Fibroblast of gingiva (primary cell): ENCODE results near the gene ABL1.

Experiments
- DNase-seq: peaks from one replicate; pipeline ENCODE4 v3.0.0-alpha.2; 2011; ENCODE audit warnings: low read depth

ABL1 gene

DNA sequence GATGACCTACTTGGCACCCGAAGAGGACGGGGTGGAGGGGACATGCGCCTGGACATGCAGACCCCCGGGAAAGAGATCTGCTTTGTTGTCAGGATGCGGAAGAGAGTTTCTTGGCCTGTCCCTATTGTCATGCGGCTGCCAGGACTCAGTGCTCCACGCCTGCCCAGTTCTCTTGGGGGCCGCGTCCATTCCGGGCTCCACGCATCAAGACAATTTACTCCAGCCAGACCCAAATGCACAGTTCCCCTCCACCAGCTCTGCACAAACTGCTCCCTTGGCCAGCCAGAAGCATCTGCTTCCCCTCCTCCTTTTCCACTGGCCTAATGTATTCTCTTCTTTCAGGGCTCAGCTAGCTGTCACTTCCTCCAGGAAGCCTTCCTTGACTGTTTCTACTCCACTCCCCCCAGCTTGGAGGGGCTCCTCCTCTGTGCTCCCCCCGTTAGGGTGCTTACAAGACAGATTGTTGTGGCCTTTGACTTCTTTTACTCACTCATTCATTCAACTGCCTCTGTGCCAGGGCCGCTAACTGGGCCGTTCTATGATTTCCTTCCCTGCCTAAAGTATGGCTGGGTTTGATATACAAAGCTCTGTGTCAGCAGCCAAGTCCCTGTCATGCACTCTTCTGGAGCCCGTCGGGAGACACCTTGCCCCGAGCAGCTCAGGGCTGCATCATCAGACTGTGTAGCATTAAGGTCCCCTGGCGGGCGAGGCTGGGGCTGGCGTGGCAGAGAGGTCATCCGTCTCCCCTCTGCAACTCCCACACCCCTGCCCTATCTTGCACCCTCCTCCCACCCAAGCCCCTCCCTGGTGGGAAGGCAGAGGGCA lies 97.4 kb downstream of the ABL1 start:
- no peak for DNase-seq

DNA sequence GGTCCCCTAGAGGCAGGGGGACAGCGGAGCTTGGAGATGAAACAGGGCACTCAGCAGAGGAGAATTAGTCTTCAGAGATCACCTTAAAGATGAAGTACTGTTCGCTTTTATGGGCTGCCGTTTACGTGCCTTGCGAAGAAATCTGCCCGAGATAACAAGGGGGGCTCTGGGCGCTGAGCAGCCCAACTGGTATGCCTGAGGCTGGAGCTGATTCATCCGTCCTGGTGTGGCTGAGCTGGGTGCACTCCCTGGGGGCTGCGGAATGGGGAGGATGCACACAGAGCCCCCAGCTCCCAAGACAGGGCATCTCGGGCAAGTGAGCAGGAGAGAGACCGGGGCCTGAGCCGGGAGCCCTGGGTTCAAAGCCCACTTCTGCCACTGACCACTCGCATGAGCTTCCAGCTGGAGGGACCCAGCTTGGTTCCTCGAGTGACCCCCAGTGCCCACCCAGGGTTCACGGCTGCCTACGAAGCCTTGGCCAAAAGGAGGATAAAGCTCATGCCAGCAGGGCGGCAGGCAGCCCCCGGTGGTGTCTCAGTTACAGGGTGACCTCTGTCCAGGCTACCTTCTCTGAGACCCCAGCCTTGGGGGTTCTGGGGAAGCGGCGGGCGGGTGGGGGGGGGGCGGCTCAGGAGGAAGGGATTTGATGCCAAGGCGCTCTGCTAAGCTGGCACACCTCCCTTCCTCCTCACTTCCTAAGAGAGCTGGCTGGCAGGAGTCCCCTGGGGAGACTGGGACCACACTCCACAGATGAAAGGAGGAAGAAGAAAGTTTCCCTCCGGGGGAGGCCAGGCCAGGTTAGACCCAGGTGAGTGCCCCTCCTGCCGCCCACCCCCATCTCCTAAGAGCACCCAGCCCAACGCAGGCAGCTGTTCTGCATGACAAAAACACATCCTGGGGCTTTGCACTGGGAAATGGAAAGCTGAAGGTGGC lies 98.3 kb downstream of the ABL1 start:
- DNase-seq, result no peak

DNA sequence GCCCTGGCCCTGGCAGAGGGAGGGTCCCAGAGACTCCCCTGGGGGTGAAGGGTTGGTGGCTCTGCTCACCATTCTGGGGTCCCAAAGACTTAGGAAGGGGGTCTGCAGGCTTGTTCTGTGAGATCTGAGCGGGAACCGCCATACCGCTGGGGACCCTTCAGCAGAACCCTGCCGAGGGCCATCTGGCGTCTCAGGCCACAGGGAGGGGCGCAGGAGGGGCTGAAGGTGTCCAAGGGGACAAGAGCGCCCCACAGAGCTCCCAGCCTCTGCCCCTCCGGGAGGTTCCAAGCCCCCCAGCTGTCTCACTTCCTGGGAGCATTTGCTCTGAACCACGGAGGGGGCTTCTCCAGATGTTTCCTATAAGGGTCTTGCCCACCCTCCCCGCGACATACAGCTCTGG lies 99.2 kb downstream of the ABL1 start:
- DNase-seq, result no peak

DNA sequence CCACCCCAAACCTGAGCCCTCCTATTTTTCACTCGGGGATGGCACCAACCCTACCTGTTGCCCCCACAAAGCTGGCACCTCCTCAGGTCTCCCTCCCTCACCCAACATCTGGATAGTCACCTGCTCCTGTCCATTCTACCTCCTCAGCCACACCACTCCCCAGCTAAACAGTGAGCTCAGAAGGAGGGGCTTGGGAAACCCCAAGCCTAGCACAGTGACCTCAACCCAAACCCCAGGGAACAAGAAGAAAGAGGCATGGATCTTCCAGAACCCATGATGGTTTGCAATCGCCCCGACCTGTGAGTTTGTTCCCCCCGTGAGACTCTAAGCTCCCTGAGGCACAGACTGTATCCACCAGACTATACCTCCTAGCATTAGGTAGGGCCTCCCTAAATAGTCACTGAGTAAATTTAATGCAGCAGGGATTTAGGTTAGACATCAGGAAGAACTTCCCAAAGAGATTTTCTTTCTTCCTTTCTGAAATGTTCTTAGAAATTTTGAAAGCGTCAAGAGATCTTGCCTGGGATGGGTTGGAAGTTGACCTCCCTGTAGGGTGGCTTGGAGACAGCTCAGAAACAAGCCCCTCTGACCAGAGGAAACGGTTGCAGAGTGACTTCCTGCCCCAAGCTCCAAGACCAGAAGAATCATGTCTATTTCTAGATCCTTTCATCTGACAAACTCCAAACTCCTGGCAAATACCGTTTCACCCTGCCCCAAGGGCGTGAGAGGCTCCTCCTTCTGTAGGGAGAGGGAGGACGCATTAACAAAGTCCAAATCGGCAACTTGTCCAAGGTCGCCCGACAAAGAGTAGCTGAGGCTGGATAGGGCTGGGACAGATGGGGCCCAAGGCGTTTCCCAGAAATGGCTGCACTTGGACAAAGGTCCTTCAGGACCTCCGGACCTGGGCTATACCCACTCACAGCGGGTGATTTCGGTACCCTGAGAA lies 99.9 kb downstream of the ABL1 start:
- DNase-seq, result no peak

DNA sequence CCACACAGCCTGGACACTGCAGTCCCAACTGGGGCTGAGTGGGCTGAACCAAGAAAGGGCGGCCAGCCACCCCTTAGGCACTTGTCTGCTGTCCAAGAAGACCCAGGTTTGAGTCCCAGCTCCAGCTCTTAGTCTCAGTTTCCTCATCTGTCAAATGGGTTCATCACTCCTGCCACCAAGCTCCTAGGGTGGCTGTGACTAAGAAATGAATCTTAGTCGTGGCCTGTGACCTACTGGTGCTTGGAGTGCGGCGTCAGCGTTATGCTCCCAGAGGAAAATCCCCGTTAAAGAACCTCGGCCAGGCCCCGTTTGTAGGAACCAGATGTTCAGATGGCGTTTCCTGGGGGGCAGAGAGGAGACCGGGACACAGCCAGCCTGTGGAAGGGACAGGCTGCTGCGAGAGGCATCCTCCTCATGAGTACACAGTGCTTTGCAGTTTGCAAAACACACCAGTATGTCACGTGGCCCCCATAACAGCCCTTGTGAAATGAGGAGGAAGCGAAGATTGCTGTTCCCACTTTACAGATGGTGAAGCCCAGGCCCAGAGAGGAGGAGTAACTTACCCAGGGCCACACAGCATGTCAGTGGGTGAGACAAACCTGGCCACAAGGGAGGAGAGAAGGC lies 100.7 kb downstream of the ABL1 start:
- DNase-seq, result no peak

DNA sequence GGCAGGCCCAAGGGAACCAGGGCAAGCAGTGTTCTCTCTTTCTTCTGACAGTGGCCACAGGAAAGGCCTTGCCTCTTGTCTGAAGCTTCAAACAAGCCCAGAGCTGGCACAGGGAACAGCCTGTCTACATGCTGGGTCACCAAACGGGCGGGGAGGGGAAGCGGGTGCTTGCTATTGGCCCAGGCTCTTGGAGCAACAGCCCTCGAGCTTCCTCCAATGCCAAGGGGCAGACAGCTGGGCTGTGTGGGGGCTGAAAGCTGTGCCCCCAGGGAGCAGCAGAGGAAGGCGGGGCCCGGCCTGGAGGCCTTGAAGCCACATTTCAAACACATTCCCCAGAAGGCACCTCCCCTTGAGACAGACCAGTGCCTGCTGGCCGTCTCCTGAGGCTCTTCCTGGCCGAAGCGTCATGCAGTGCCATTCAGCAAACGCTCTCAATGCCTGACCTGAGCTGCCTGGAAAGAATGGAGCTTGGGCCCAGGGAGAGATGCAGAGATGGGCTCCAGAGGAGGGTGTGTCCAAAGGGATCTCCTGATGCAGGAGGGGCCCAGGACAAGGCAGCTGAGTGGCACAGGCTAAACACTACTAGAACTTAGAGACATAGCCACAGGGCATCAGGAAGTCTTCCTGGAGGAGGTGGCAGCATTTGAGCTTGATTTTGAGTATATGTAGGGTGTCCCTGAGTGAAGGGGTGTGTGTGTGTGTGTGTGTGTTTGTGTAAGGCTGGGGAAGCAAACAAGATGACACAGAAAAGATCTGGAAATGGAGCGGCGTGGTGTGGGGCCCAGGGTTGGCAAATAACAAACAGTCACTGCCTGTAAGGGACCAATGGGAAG lies 101.4 kb downstream of the ABL1 start:
- peak; percentile 76 for DNase-seq
